GM20000 (cell line): ENCODE data around the gene PARD6B.
"Not testable (repeated sequence)": the region's sequence is repeated elsewhere in the genome, so short reads cannot be mapped to it uniquely, and the experiment has no call there.

Source experiments
- DNase-seq: peaks from one replicate; pipeline ENCODE4 v3.0.0; 2012; ENCODE audit warnings: low spot score
- TF ChIP-seq, protein P1 (sequence below): IDR thresholded peaks from 2 replicates; pipeline ENCODE4 v1.5.1; 2012; ENCODE audit warnings: mild to moderate bottlenecking, control low read depth; ENCODE audit errors: extremely low read depth, missing control alignments

Gene PARD6B

DNA sequence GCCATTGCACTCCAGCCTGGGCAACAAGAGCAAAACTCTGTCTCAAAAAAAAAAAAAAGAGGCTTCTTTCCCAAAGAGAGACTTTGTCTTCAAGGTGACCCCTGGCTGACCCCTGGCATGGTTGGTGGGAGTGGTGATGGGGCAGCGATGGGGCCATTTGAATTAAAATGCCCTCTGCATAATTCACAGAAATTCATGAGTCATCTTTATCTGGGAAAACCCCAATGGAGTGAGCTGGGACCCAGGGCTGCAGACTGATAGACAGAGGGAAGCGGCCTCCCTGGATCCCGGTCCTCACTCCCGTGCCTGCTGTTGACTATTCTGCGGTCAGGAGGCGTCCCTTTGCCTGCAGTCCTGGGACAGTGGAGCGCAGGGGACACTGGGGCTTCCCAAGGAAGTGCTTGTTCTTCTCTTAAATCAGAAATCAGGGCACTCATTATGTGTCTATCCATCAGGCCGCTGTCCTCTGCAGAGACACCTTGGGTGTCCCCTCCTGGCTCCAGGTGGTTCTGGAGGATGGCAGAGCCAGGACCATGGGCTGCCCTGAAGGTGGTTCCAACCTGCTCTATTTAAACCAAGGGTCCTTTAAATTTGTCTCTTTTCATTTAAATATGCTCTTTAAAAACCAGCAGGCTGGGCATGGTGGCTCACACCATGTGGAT is 40.2 kb downstream of the PARD6B start:
- DNase-seq: not testable (repeated sequence)

DNA sequence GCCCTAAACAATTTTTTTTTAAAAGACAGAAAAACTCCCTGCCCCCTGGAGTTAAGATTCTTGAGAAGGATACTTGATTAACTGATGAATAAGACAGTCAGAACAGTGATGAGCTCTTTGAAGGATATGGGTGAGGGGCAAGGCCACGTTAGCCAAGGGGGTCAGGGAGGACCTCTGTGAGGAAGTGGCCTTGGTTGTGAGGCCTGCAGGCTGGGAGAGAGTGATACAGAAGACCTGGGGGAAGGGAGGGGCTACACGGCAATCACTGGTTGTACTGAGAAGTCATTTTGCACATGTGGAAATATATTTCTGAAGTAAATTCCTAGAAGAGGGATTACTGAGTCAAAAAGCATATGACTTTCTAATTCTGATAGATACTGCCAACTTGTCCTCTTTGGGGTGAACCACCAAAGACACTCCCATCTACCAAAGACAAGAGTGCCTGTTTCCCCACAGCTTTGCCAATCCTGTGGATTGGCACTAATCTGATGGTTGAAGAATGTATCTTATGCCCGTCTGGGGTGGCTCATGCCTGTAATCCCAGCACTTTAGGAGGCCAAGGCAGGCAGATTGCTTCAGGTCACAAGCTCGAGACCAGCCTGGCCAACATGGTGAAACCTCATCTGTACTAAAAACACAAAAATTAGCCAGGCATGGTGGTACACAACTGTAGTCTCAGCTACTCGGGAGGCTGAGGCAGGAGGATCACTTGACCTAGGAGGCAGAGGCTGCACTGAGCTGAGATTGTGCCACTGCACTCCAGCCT is 41.2 kb downstream of the PARD6B start:
- TF ChIP-seq, protein P1, sequence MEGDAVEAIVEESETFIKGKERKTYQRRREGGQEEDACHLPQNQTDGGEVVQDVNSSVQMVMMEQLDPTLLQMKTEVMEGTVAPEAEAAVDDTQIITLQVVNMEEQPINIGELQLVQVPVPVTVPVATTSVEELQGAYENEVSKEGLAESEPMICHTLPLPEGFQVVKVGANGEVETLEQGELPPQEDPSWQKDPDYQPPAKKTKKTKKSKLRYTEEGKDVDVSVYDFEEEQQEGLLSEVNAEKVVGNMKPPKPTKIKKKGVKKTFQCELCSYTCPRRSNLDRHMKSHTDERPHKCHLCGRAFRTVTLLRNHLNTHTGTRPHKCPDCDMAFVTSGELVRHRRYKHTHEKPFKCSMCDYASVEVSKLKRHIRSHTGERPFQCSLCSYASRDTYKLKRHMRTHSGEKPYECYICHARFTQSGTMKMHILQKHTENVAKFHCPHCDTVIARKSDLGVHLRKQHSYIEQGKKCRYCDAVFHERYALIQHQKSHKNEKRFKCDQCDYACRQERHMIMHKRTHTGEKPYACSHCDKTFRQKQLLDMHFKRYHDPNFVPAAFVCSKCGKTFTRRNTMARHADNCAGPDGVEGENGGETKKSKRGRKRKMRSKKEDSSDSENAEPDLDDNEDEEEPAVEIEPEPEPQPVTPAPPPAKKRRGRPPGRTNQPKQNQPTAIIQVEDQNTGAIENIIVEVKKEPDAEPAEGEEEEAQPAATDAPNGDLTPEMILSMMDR: no peak

DNA sequence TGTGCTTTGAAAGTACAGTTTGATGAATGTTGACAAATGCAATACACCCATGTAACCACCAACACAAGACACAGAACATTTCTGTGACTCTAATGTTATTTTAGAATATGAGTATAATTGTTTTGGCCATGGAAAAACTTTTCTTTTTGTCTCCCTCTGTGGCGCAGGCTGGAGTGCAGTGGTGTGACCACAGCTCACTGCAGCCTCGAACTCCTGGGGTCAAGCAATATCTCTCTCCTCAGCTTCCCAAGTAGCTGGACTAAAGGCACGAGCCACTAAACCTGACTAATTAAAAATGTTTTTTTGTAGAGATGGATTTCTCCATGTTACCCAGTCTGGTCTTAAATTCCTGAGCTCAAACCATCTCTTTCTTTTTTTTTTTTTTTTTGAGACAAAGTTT is 43.1 kb downstream of the PARD6B start:
- DNase-seq: no peak
- TF ChIP-seq, protein P1: no peak

More for the DNA sequence above, 41.2 kb downstream of the PARD6B start:
- DNase-seq: no peak

DNA sequence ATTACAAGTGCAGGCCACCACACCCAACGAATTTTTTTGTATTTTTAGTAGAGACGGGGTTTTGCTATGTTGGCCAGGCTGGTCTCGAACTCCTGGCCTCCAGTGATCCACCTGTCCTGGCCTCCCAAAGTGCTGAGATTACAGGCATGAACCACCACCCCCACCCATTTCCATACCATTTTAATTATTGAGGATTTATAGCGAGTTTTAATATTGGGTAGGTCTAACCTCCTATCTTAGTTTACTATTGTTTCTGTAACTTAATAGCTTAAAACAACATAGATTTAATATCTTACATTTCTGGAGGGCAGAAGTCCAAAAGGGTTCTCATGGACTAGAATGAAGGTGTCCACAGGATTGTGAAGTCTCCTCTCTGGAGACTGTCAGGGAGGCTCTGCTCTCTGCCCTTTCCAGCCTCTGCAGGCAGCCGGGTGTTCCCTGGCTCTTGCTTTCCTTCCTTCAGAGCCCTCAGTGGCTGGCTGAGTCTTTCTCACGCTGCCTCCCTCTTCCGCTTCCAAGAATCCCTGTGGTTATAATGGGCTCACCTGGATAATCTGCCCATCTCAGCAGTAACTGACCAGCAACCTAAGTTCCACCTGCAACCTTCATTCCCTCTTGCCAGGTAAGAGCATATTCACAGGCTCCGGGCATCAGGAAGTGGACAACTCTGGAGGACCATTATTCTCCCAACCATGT is 44.9 kb downstream of the PARD6B start:
- TF ChIP-seq, protein P1: no peak

DNA sequence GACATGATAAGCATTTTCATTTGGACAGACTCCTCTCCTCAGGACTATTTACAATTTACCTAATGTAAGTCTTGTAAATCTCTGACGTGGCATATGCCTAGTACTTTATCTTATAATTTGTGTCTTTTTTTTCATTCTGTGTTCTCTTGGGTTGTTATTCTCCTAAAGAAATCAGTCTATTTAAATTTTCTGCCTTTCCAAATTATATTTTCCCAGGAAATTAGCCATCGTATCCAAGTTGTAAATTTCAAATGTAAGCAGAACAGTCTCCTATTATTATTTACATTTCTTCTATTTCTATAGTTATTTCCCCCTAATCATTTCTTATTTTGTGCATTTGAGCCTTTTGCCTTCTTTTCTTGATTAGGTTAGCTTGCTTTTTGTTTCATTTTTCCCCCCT is 46.0 kb downstream of the PARD6B start:
- no peak for DNase-seq
- TF ChIP-seq, protein P1: no peak

More for the DNA sequence above, 44.9 kb downstream of the PARD6B start:
- no peak for DNase-seq

DNA sequence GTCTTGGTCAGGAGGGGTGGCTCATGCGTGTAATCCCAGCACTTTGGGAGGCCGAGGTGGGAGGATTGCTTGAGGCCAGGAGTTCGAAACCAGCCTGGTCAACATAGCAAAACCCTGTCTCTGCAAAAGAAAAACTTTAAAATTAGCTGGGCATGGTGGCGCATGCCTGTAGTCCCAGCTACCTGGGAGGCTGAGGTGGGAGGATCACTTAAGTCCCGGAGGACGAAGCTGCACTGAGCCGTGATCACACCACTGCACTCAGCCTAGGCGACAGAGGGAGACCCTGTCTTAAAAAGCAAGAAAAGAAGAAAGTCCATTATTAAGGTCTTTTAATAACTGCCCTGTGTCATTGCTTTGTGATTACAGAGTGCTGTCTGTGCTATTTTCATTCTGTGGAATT is 47.6 kb downstream of the PARD6B start:
- not testable (repeated sequence) for DNase-seq

DNA sequence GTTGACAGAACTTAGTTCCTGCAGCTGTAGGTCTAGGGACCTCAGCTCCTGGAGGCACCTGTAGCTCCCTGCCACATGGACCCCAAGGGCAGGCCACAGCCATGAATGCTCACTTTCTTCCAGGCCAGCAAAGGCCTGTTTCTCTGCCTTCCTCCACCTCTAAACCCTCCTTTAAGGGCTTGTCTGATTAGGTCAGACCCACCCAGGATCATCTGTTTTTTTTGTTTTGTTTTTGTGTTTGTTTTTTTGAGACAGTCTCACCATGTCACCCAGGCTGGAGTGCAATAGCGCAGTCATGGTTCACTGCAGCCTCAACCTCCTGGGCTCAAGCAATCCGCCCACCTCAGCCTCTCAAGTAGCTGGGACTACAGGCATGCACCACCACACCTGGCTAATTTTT is 52.0 kb downstream of the PARD6B start:
- TF ChIP-seq, protein P1: no peak
- no peak for DNase-seq

DNA sequence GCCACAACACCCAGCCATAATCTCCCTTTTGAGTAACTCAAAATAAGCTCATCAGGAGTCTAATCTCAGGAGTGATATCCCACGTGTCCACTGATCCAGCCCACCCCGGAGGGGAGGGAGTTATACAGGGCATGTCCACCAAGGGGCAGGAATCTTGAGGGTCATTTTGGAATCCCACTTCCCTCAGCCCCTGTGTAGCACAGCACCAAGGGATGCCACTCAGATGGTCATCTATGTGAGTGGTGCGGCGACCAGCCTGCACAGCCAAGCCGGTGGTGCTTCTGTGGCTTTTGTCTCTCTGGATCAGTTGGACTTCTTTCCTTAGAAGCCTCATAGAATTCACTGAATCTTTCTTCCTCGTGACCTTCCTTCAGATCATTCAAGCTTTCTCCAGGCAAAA is 52.5 kb downstream of the PARD6B start:
- no peak for DNase-seq
- TF ChIP-seq, protein P1: no peak
